ENCODE measurements around the gene NELL1.

Gene NELL1

DNA sequence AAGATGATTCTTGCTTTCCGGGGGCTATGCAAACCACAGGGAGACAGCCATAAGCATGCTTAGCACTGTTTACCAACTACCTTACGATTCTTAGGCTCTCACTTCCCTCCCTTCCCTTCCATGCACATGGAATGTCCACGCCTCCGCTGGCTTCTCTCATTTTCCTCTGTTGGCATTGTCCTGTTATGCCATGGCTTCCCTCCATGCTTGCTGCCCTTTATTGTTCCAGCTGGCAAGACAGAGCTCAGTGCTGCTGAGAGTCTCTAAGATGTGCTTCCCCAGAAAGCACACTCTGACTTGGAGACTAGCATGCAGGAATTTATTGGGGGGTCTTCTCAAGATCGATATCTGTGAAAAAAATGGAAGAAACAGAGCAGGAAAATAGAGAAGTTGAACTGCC is 379.2 kb downstream of the NELL1 start:
- Histone ChIP-seq H3K27ac (ENCODE audit: low read depth, low read length) (no peak overlapping the region), H3K4me1 (ENCODE audit: control insufficient read depth in 1 of 2, insufficient read depth in 2 of 2, low read length in 2 of 2) (no peaks in the 10 kb centered on the region), H3K27me3 (ENCODE audit: control insufficient read depth in 1 of 2, insufficient read depth in 2 of 2, low read length in 2 of 2) (no peaks in the 10 kb centered on the region), H3K4me3 (ENCODE audit: low read depth in 1 of 2, low read length in 2 of 2) (no peak overlapping the region), H3K9me3 (ENCODE audit: control insufficient read depth in 1 of 2, low read length in 2 of 2) (no peaks in the 10 kb centered on the region), H3K9ac (ENCODE audit: low read depth in 1 of 2, low read length in 2 of 2) (no peak overlapping the region), H3K36me3 (ENCODE audit: control insufficient read depth in 1 of 2, insufficient read depth in 2 of 2, low read length in 2 of 2) (no peaks in the 10 kb centered on the region)

DNA sequence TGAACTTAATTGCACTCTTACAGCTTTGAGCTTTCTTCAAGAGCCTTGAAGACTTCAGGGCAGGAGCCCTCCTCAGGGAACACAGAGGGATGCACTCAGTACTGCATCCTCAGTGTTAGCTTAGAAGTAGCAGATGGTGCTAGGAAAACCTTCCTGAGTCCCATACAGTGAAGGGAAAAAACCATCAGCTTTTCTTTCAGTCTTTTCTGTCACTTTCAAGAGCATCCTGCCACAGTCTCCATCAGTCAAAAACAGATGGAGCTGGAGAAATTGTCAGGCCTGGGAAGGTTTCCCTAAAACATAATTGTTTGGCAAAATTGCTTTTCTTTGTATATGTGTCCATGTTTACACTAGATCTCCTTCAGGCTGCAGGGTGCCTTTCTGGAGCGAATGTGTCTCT is 384.1 kb downstream of the NELL1 start:
- no peaks in the 10 kb centered on the region for H3K27me3 ChIP-seq (ENCODE audit: control insufficient read depth in 1 of 2, insufficient read depth in 2 of 2, low read length in 2 of 2)
- H3K27ac ChIP-seq (ENCODE audit: low read depth, low read length) = no peak overlapping the region
- no peak overlapping the region for H3K9ac ChIP-seq (ENCODE audit: low read depth in 1 of 2, low read length in 2 of 2)

DNA sequence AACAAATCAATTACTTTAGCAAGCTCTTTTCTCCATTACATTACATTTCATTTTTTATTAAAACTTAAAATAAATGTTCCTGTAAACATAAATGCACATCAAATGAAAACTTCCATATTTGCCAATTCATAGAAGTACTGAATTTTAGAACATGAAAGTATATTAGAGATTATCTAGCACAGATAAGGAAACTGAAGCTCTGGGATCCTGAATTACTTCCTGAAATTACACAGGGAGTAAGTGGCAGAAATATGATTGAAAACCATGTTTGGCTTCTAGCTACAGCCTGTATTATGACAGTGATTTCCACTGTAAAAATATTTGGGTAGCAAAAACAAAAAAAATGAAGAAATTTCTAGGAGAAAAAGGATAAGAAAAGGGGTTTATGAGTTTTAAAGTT is 387.3 kb downstream of the NELL1 start:
- Histone ChIP-seq H3K27ac (ENCODE audit: low read depth, low read length) (no peak overlapping the region), H3K4me1 (ENCODE audit: control insufficient read depth in 1 of 2, insufficient read depth in 2 of 2, low read length in 2 of 2) (no peaks in the 10 kb centered on the region)

More for the DNA sequence above, 384.1 kb downstream of the NELL1 start:
- H3K36me3 ChIP-seq (ENCODE audit: control insufficient read depth in 1 of 2, insufficient read depth in 2 of 2, low read length in 2 of 2) = no peaks in the 10 kb centered on the region
- H3K9me3 ChIP-seq (ENCODE audit: control insufficient read depth in 1 of 2, low read length in 2 of 2) = no peaks in the 10 kb centered on the region
- no peak overlapping the region for H3K4me3 ChIP-seq (ENCODE audit: low read depth in 1 of 2, low read length in 2 of 2)
- no peaks in the 10 kb centered on the region for H3K4me1 ChIP-seq (ENCODE audit: control insufficient read depth in 1 of 2, insufficient read depth in 2 of 2, low read length in 2 of 2)

DNA sequence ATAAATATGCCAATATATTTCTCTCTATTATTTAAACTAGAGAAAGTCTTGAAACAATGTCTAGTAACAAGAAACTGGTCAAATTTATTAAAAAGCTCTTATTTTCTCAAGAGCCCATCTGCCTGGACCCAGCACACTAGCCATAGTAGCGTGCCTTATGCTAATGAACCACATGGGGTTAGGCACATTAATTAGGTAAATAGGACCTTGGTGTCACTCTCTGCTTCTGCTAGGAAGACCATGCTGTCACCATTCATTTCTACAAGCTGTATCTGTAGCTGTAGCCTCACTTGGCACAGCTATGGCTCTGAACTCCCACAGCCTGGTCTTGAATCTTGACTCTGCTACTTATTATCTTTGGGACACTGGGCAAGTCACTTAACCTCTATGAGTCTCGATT is 390.5 kb downstream of the NELL1 start:
- no peaks in the 10 kb centered on the region for H3K9me3 ChIP-seq (ENCODE audit: control insufficient read depth in 1 of 2, low read length in 2 of 2)
- no peak overlapping the region for H3K9ac ChIP-seq (ENCODE audit: low read depth in 1 of 2, low read length in 2 of 2)
- no peak overlapping the region for H3K4me3 ChIP-seq (ENCODE audit: low read depth in 1 of 2, low read length in 2 of 2)
- H3K36me3 ChIP-seq (ENCODE audit: control insufficient read depth in 1 of 2, insufficient read depth in 2 of 2, low read length in 2 of 2) = no peaks in the 10 kb centered on the region
- no peak overlapping the region for H3K27ac ChIP-seq (ENCODE audit: low read depth, low read length)
- H3K4me1 ChIP-seq (ENCODE audit: control insufficient read depth in 1 of 2, insufficient read depth in 2 of 2, low read length in 2 of 2) = no peaks in the 10 kb centered on the region
- no peaks in the 10 kb centered on the region for H3K27me3 ChIP-seq (ENCODE audit: control insufficient read depth in 1 of 2, insufficient read depth in 2 of 2, low read length in 2 of 2)

More for the DNA sequence above, 387.3 kb downstream of the NELL1 start:
- Histone ChIP-seq H3K36me3 (ENCODE audit: control insufficient read depth in 1 of 2, insufficient read depth in 2 of 2, low read length in 2 of 2) (no peaks in the 10 kb centered on the region), H3K27me3 (ENCODE audit: control insufficient read depth in 1 of 2, insufficient read depth in 2 of 2, low read length in 2 of 2) (no peaks in the 10 kb centered on the region), H3K4me3 (ENCODE audit: low read depth in 1 of 2, low read length in 2 of 2) (no peak overlapping the region), H3K9me3 (ENCODE audit: control insufficient read depth in 1 of 2, low read length in 2 of 2) (no peaks in the 10 kb centered on the region), H3K9ac (ENCODE audit: low read depth in 1 of 2, low read length in 2 of 2) (no peak overlapping the region)

DNA sequence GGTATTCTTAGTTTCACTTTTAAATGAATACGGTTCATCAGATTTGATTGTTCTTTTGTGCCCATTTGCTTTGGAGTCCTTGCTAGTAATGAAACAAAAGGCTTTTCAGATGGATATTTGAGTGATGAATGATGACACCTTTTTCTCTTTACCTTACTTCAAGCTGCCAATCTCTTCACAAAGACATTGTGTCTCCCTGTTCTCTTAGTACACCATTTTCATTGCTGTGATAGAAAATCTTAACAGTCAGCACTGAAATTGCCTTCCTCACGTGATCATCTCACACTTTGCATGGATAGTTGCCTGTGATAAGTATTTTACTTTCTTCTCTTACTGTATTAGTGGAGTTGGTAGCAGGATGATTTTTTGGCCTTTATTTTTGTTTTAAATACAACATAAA is 396.6 kb downstream of the NELL1 start:
- no peak overlapping the region for H3K27ac ChIP-seq (ENCODE audit: low read depth, low read length)
- peak overlapping the region in 1 of 2 donors; percentile 34 for H3K4me3 ChIP-seq (ENCODE audit: low read depth in 1 of 2, low read length in 2 of 2)
- H3K9ac ChIP-seq (ENCODE audit: low read depth in 1 of 2, low read length in 2 of 2) = no peak overlapping the region
- no peaks in the 10 kb centered on the region for H3K9me3 ChIP-seq (ENCODE audit: control insufficient read depth in 1 of 2, low read length in 2 of 2)
- H3K27me3 ChIP-seq (ENCODE audit: control insufficient read depth in 1 of 2, insufficient read depth in 2 of 2, low read length in 2 of 2) = no peaks in the 10 kb centered on the region
- no peaks in the 10 kb centered on the region for H3K36me3 ChIP-seq (ENCODE audit: control insufficient read depth in 1 of 2, insufficient read depth in 2 of 2, low read length in 2 of 2)
- no peaks in the 10 kb centered on the region for H3K4me1 ChIP-seq (ENCODE audit: control insufficient read depth in 1 of 2, insufficient read depth in 2 of 2, low read length in 2 of 2)

DNA sequence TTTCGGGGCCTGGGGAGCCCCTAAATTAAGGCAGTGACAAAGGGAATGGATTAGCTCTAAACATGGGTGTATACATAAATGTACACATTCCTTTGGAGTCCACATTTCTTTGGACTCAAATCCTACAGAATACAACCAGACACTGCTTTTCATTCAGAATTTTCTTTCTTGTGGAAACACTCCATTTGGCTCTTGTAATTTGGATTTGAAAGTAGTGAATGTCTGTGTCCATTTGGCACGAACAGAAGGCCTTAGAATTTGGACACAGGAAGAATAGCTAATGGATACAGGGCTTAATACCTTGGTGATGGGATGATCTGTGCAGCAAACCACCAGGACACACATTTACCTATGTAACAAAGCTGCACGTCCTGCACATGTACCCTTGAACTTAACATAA is 399.5 kb downstream of the NELL1 start:
- Histone ChIP-seq H3K4me1 (ENCODE audit: control insufficient read depth in 1 of 2, insufficient read depth in 2 of 2, low read length in 2 of 2) (no peaks in the 10 kb centered on the region), H3K27me3 (ENCODE audit: control insufficient read depth in 1 of 2, insufficient read depth in 2 of 2, low read length in 2 of 2) (no peaks in the 10 kb centered on the region), H3K9me3 (ENCODE audit: control insufficient read depth in 1 of 2, low read length in 2 of 2) (peaks cover 0 to 4% of the 10 kb centered on the region in 2 donors)

DNA sequence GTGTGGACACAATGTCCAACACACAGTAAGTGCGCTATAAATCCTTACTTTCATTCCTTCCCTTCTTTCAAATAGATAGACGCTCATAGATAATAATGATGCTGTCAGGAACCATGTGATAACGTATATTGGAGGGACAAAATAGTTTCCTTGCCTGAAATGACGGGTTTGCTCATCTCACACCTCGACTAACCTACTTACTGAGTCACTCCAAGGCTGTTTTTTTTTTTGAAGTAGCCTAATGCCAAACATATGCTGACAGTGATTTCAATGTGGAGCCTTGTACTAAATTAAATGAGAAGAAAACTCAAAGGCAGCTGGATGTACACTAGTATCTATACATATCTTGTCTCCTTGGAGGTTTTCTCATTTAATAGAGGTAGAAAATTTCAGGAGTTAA is 400.5 kb downstream of the NELL1 start:
- no peaks in the 10 kb centered on the region for H3K27me3 ChIP-seq (ENCODE audit: control insufficient read depth in 1 of 2, insufficient read depth in 2 of 2, low read length in 2 of 2)
- no peak overlapping the region for H3K27ac ChIP-seq (ENCODE audit: low read depth, low read length)
- no peak overlapping the region for H3K9ac ChIP-seq (ENCODE audit: low read depth in 1 of 2, low read length in 2 of 2)
- H3K9me3 ChIP-seq (ENCODE audit: control insufficient read depth in 1 of 2, low read length in 2 of 2) = peaks cover 0 to 4% of the 10 kb centered on the region in 2 donors
- no peak overlapping the region for H3K4me3 ChIP-seq (ENCODE audit: low read depth in 1 of 2, low read length in 2 of 2)
- no peaks in the 10 kb centered on the region for H3K4me1 ChIP-seq (ENCODE audit: control insufficient read depth in 1 of 2, insufficient read depth in 2 of 2, low read length in 2 of 2)
- no peaks in the 10 kb centered on the region for H3K36me3 ChIP-seq (ENCODE audit: control insufficient read depth in 1 of 2, insufficient read depth in 2 of 2, low read length in 2 of 2)

More for the DNA sequence above, 399.5 kb downstream of the NELL1 start:
- no peaks in the 10 kb centered on the region for H3K36me3 ChIP-seq (ENCODE audit: control insufficient read depth in 1 of 2, insufficient read depth in 2 of 2, low read length in 2 of 2)
- no peak overlapping the region for H3K27ac ChIP-seq (ENCODE audit: low read depth, low read length)
- no peak overlapping the region for H3K4me3 ChIP-seq (ENCODE audit: low read depth in 1 of 2, low read length in 2 of 2)
- H3K9ac ChIP-seq (ENCODE audit: low read depth in 1 of 2, low read length in 2 of 2) = no peak overlapping the region

DNA sequence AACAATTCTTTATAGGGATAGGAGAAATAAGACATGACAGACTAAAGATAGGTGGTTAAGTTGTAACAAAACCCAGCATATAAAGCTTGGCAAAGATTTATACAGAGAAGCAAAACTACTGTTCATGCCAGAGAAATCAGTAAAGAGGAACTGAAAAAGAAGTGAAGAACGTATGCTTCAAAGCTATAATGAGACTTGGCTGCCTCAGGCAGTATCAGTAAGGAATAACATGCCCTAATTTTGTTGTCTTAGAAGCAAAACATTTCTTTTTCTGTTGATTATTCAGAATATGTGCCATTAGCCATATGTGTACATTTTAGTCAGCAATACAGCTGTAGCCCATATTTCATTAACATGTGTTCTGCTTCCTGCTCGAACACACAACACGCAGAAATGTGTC is 403.2 kb downstream of the NELL1 start:
- H3K27me3 ChIP-seq (ENCODE audit: control insufficient read depth in 1 of 2, insufficient read depth in 2 of 2, low read length in 2 of 2) = no peaks in the 10 kb centered on the region
- peaks cover 0 to 7% of the 10 kb centered on the region in 2 donors for H3K9me3 ChIP-seq (ENCODE audit: control insufficient read depth in 1 of 2, low read length in 2 of 2)
- H3K27ac ChIP-seq (ENCODE audit: low read depth, low read length) = no peak overlapping the region
- no peaks in the 10 kb centered on the region for H3K36me3 ChIP-seq (ENCODE audit: control insufficient read depth in 1 of 2, insufficient read depth in 2 of 2, low read length in 2 of 2)
- no peak overlapping the region for H3K4me3 ChIP-seq (ENCODE audit: low read depth in 1 of 2, low read length in 2 of 2)
- no peaks in the 10 kb centered on the region for H3K4me1 ChIP-seq (ENCODE audit: control insufficient read depth in 1 of 2, insufficient read depth in 2 of 2, low read length in 2 of 2)
- no peak overlapping the region for H3K9ac ChIP-seq (ENCODE audit: low read depth in 1 of 2, low read length in 2 of 2)

DNA sequence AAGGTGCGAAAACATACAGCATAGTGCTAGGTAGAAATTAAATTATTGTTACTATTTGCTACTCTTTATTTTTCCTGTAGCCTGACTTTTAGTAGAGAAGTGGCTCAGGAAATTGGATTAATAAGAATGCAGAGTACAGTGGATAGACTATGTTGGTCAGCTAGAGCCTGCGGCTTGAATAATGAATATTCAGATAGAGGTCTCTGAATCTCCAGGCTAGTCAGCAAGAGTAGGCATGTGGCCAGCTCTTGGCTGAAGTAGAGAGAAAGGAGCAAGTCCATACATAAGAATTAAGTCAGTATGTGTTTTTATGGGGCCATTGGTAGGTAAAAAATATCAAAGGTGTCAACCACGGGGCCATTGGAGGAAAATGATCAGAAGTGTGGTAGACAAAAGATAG is 413.5 kb downstream of the NELL1 start:
- Histone ChIP-seq H3K4me3 (ENCODE audit: low read depth in 1 of 2, low read length in 2 of 2) (no peak overlapping the region), H3K4me1 (ENCODE audit: control insufficient read depth in 1 of 2, insufficient read depth in 2 of 2, low read length in 2 of 2) (no peaks in the 10 kb centered on the region), H3K27me3 (ENCODE audit: control insufficient read depth in 1 of 2, insufficient read depth in 2 of 2, low read length in 2 of 2) (no peaks in the 10 kb centered on the region), H3K9ac (ENCODE audit: low read depth in 1 of 2, low read length in 2 of 2) (no peak overlapping the region), H3K36me3 (ENCODE audit: control insufficient read depth in 1 of 2, insufficient read depth in 2 of 2, low read length in 2 of 2) (no peaks in the 10 kb centered on the region), H3K27ac (ENCODE audit: low read depth, low read length) (no peak overlapping the region), H3K9me3 (ENCODE audit: control insufficient read depth in 1 of 2, low read length in 2 of 2) (no peaks in the 10 kb centered on the region)

DNA sequence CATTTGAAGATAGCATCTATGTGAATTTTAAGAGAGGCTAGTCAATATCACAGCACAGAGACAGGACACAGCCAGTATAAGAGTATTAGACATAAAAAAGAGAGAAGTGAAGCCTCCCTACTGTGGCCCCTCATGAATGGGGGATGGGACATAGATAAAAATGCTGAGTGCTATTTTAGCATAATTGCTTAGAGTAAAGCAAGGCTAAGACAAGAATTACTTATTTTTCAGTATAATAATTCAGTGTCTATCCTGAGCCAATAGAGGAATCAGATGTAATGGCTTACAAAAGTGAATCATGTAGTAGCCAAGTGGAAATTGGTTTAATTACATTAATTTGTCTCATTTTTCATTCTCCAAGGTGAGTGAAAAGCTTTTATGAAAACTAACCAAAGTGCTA is 419.5 kb downstream of the NELL1 start:
- Histone ChIP-seq H3K27me3 (ENCODE audit: control insufficient read depth in 1 of 2, insufficient read depth in 2 of 2, low read length in 2 of 2) (no peaks in the 10 kb centered on the region), H3K27ac (ENCODE audit: low read depth, low read length) (no peak overlapping the region), H3K36me3 (ENCODE audit: control insufficient read depth in 1 of 2, insufficient read depth in 2 of 2, low read length in 2 of 2) (no peaks in the 10 kb centered on the region), H3K4me3 (ENCODE audit: low read depth in 1 of 2, low read length in 2 of 2) (no peak overlapping the region), H3K4me1 (ENCODE audit: control insufficient read depth in 1 of 2, insufficient read depth in 2 of 2, low read length in 2 of 2) (no peaks in the 10 kb centered on the region), H3K9ac (ENCODE audit: low read depth in 1 of 2, low read length in 2 of 2) (no peak overlapping the region), H3K9me3 (ENCODE audit: control insufficient read depth in 1 of 2, low read length in 2 of 2) (peaks cover 0 to 10% of the 10 kb centered on the region in 2 donors)

DNA sequence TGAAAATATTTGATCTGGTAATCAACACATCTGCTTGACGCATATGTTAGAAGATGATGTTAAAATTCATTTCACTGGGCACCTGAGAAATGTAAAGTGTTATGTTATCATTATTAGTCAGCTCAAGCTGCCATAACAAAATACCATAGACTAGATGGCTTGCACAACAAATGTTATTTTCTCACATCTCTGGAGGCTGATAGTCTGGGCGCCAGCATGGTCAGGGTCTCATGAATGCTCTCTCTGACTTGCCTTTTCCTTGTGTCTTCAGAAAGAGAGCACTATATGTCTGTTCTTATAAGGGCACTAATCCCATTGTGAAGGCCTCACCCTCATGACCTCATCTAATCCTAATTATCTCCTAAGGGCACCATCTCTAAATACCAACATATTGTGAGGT is 435.3 kb downstream of the NELL1 start:
- no peaks in the 10 kb centered on the region for H3K4me1 ChIP-seq (ENCODE audit: control insufficient read depth in 1 of 2, insufficient read depth in 2 of 2, low read length in 2 of 2)
- H3K27ac ChIP-seq (ENCODE audit: low read depth, low read length) = no peak overlapping the region
- no peak overlapping the region for H3K9ac ChIP-seq (ENCODE audit: low read depth in 1 of 2, low read length in 2 of 2)
- H3K36me3 ChIP-seq (ENCODE audit: control insufficient read depth in 1 of 2, insufficient read depth in 2 of 2, low read length in 2 of 2) = no peaks in the 10 kb centered on the region
- H3K27me3 ChIP-seq (ENCODE audit: control insufficient read depth in 1 of 2, insufficient read depth in 2 of 2, low read length in 2 of 2) = no peaks in the 10 kb centered on the region
- no peak overlapping the region for H3K4me3 ChIP-seq (ENCODE audit: low read depth in 1 of 2, low read length in 2 of 2)
- peaks cover 0 to 8% of the 10 kb centered on the region in 2 donors for H3K9me3 ChIP-seq (ENCODE audit: control insufficient read depth in 1 of 2, low read length in 2 of 2)

Measured in duodenal mucosa (tissue), 2 donors.